OCI-LY7 (cell line): ENCODE measurements around the gene PRDM1. TPM values are rescaled to one million over a fixed set of nuclear protein-coding genes. Genes with fewer than 3 reads are reported as not detected.

ENCODE experiments used
- BruUV-seq: library from RNA; stranded (reverse); fragments of 400-500 nt; replicated peaks from 2 replicates; lab custom pipeline; 2021; lab: Mats Ljungman, UMichigan
- CTCF ChIA-PET: fragments of 300-600 bp; sonication (Branson Sonifier 250); formaldehyde crosslinking; loops from one replicate; lab custom pipeline; 2022; ENCODE audit warnings: antibody characterized with exemption; ENCODE audit not compliant: unreplicated experiment; lab: Charles Lee
- POLR2A ChIA-PET: fragments of 300-600 bp; sonication (Branson Sonifier 250); formaldehyde crosslinking; loops from one replicate; lab custom pipeline; 2022; ENCODE audit warnings: antibody characterized with exemption; lab: Charles Lee
- DNase-seq: peaks from one replicate; pipeline ENCODE4 v3.0.0-alpha.2; 2015; ENCODE audit warnings: low spot score
- H2AFZ ChIP-seq: fragments of 200-600 bp; sonication (generic), shearing (Covaris generic); 2 replicates; pipeline ENCODE4 v1.6.1; 2014; ENCODE audit warnings: mild to moderate bottlenecking, antibody characterized with exemption, low read length, moderate library complexity
- H3K27ac ChIP-seq: fragments of 200-600 bp; sonication (generic); 2 replicates; pipeline ENCODE4 v1.5.1; 2014; ENCODE audit warnings: mixed run types, low read depth, mild to moderate bottlenecking, moderate library complexity, low read length, inconsistent platforms; ENCODE audit not compliant: poor library complexity, severe bottlenecking
- H3K36me3 ChIP-seq: fragments of 200-600 bp; sonication (generic); 2 replicates; pipeline ENCODE4 v1.6.1; 2014; ENCODE audit warnings: mild to moderate bottlenecking, antibody characterized with exemption, low read length, moderate library complexity, mixed read lengths; ENCODE audit not compliant: insufficient read depth
- H3K4me1 ChIP-seq: fragments of 200-600 bp; sonication (generic); 2 replicates; pipeline ENCODE4 v1.5.1; 2014; ENCODE audit warnings: mild to moderate bottlenecking, low read length; ENCODE audit not compliant: insufficient read depth, poor library complexity, severe bottlenecking
- H3K4me2 ChIP-seq: fragments of 200-600 bp; sonication (generic); 2 replicates; pipeline ENCODE4 v1.6.1; 2014; ENCODE audit warnings: mild to moderate bottlenecking, low read length
- H3K4me3 ChIP-seq: fragments of 200-600 bp; sonication (generic); 2 replicates; pipeline ENCODE4 v1.5.1; 2014; ENCODE audit warnings: mild to moderate bottlenecking, low read depth, low read length; ENCODE audit not compliant: poor library complexity, severe bottlenecking
- H3K79me2 ChIP-seq: fragments of 200-600 bp; sonication (generic); 2 replicates; pipeline ENCODE4 v1.6.1; 2016; ENCODE audit warnings: low read depth, mild to moderate bottlenecking, low read length, moderate library complexity, mixed read lengths; ENCODE audit not compliant: insufficient read depth
- H3K9me2 ChIP-seq: fragments of 200-600 bp; sonication (generic); 2 replicates; pipeline ENCODE4 v1.6.1; 2016; ENCODE audit warnings: mild to moderate bottlenecking, low read length, mixed read lengths; ENCODE audit not compliant: insufficient read depth
- H3K9me3 ChIP-seq: fragments of 200-600 bp; sonication (generic); 2 replicates; pipeline ENCODE4 v1.6.1; 2014; ENCODE audit warnings: mild to moderate bottlenecking, mixed run types, low read length, mixed read lengths
- H4K20me1 ChIP-seq: fragments of 200-600 bp; sonication (generic); 2 replicates; pipeline ENCODE4 v1.6.1; 2014; ENCODE audit warnings: mild to moderate bottlenecking, antibody characterized with exemption, low read length, moderate library complexity, mixed read lengths; ENCODE audit not compliant: insufficient read depth
- CTCF ChIP-seq: fragments of 200-600 bp; sonication (generic); conservative IDR thresholded peaks from 2 replicates; pipeline ENCODE4 v1.5.1; 2014; ENCODE audit warnings: mild to moderate bottlenecking, antibody characterized with exemption, low read length, moderate library complexity, mixed read lengths
- EZH2phosphoT487 ChIP-seq: fragments of 200-600 bp; sonication (generic); IDR thresholded peaks from 2 replicates; pipeline ENCODE4 v1.6.1; 2018; ENCODE audit warnings: low read depth, borderline replicate concordance, mild to moderate bottlenecking, mixed run types, antibody characterized with exemption, low read length, moderate library complexity, mixed read lengths
- intact Hi-C: fragments of 100-400 bp; cut with micrococcal nuclease; formaldehyde crosslinking; loops from one replicate; pipeline ENCODE4 v1.10.0; 2022; ENCODE audit not compliant: unreplicated experiment
- total RNA-seq, 2 experiments: library from RNA; depleted of rRNA in 1 of 2; stranded (reverse); fragments of >200 nt in 1 of 2; shearing (Covaris generic) in 1 of 2; gene quantifications; 2 replicates each; pipeline ENCODE4 v1.2.3, GENCODE V29; 2014 to 2022

Gene PRDM1
- total RNA-seq, 2 experiments from 2014 or later: 1.5 to 3.3 TPM

GRCh38 chr6:106125925-106126435 lies 39.8 kb downstream of the PRDM1 start:
- TF ChIP-seq CTCF: no peak
- TF ChIP-seq EZH2phosphoT487: no peak
- H3K36me3 ChIP-seq: no peaks in the 10 kb centered on the region
- H3K4me3 ChIP-seq: no peak overlapping the region
- H3K4me2 ChIP-seq: no peak overlapping the region
- H3K79me2 ChIP-seq: no peaks in the 10 kb centered on the region
- POLR2A ChIA-PET: interaction anchor here (0.6 to 1.4 kb wide), 3 partner anchors 9 to 207 kb away, joined by 3 to 6 read pairs (median 4); no protein-coding TSS in a partner anchor
- H2AFZ ChIP-seq: 0 out of 2 replicates have a peak overlapping the region, but pooled peaks have one; percentile 12
- DNase-seq: no peak
- CTCF ChIA-PET: no interaction called here
- intact Hi-C loops: no loop called here
- H3K9me2 ChIP-seq: no peaks in the 10 kb centered on the region
- no TSS peak for BruUV-seq
- H3K9me3 ChIP-seq: no peaks in the 10 kb centered on the region
- peaks cover 11% of the 10 kb centered on the region for H3K4me1 ChIP-seq
- H4K20me1 ChIP-seq: no peaks in the 10 kb centered on the region
- H3K27ac ChIP-seq: no peak overlapping the region

- TF ChIP-seq EZH2phosphoT487: no peak
- no peak for TF ChIP-seq CTCF
- Histone ChIP-seq H3K4me3 (no peak overlapping the region), H3K36me3 (no peaks in the 10 kb centered on the region), H3K79me2 (no peaks in the 10 kb centered on the region), H3K27ac (no peak overlapping the region), H4K20me1 (no peaks in the 10 kb centered on the region), H2AFZ (no peak overlapping the region), H3K4me2 (no peak overlapping the region), H3K4me1 (peaks cover 11% of the 10 kb centered on the region), H3K9me3 (no peaks in the 10 kb centered on the region), H3K9me2 (no peaks in the 10 kb centered on the region)
- BruUV-seq: no TSS peak
- ChIA-PET POLR2A (interaction anchor here (0.6 to 1.4 kb wide), 3 partner anchors 10 to 206 kb away, joined by 4 to 6 read pairs (median 4); no protein-coding TSS in a partner anchor), CTCF (no interaction called here)
- DNase-seq: no peak
- intact Hi-C loops: no loop called here
Measured at GRCh38 chr6:106126482-106126881, 40.3 kb downstream of the PRDM1 start.
